ENCODE results near the gene PCSK1.

- TF ChIP-seq CTCF (IDR thresholded peaks at IDR 0.05) (no peak), POLR2AphosphoS5 (IDR thresholded peaks at IDR 0.05) (no peak)
Measured at GRCh38 chr5:96476654-96477053, 43.6 kb upstream of the PCSK1 start.

Data from esophagus muscularis mucosa (tissue), 3 donors.